Gastrocnemius medialis (tissue), 4 donors: ENCODE measurements around the gene SREK1IP1. TPM values are rescaled to one million over a fixed set of nuclear protein-coding genes. Genes with fewer than 3 reads are reported as not detected.

Source experiments
- ATAC-seq, 2 donors: fragments of 150-250 bp; one replicate each; pipeline ENCODE4 v1.9.1; 2016
- DNase-seq, 2 donors: peaks; one replicate each; pipeline ENCODE4 v3.0.0-alpha.2; 2019
- H3K27ac ChIP-seq, 4 donors: fragments of 200-600 bp; sonication (generic); 1 replicate in 1 of 4; 2 replicates in 3 of 4; pipeline ENCODE4 v1.5.1; 2016 to 2018; ENCODE audit warnings: mild to moderate bottlenecking in 2 of 4, moderate library complexity in 1 of 4
- H3K27me3 ChIP-seq, 3 donors: fragments of 200-600 bp; sonication (generic) in 2 of 3; 1 replicate in 1 of 3; 2 replicates in 2 of 3; pipeline versions ENCODE4 v1.5.1 to v1.6.0; 2016 to 2019; ENCODE audit warnings: mild to moderate bottlenecking in 1 of 3, moderate library complexity in 1 of 3
- H3K36me3 ChIP-seq, 2 donors: fragments of 200-600 bp; sonication (generic) in 1 of 2; one replicate each; pipeline ENCODE4 v1.5.1; 2017 to 2018
- H3K4me1 ChIP-seq, 2 donors: fragments of 200-600 bp; sonication (generic) in 1 of 2; one replicate each; pipeline ENCODE4 v1.5.1; 2016 to 2017; ENCODE audit warnings: mild to moderate bottlenecking in 2 of 2
- H3K4me3 ChIP-seq, 4 donors: fragments of 200-600 bp; sonication (generic) in 3 of 4; 1 replicate in 1 of 4; 2 replicates in 3 of 4; pipeline ENCODE4 v1.5.1; 2016 to 2019; ENCODE audit warnings: mild to moderate bottlenecking in 2 of 4
- H3K9me3 ChIP-seq, 3 donors: fragments of 200-600 bp; sonication (generic) in 2 of 3; 1 replicate in 1 of 3; 2 replicates in 2 of 3; pipeline ENCODE4 v1.5.1; 2016 to 2019
- POLR2A ChIP-seq, 2 donors: fragments of 450-650 bp; IDR thresholded peaks; one replicate each; pipeline ENCODE4 v1.6.1; 2017; ENCODE audit warnings: antibody characterized with exemption in 2 of 2, mild to moderate bottlenecking in 2 of 2, moderate library complexity in 2 of 2
- in situ Hi-C, 4 donors: fragments of 200-750 bp; cut with MboI; loops; one replicate each; pipeline versions ENCODE4 v1.15.0 to v1.8.0; 2017; ENCODE audit warnings: low sequenced_read_pairs in 4 of 4
- intact Hi-C: fragments of 100-400 bp; cut with DNase I; formaldehyde crosslinking; loops from one replicate; pipeline ENCODE4 v1.15.1; 2023; ENCODE audit warnings: low total_unique reads
- total RNA-seq, 4 donors: library from RNA; depleted of rRNA; stranded (reverse); fragments of >200 nt; gene quantifications; one replicate each; pipeline versions ENCODE4 v1.1.0 to v1.2.3, GENCODE V29; 2016
- TF ChIP-seq, protein P1 (sequence below), 5 experiments: fragments of 450-650 bp in 3 of 5; fragments of 200-600 bp in 2 of 5; sonication (generic) in 2 of 5; IDR thresholded peaks in 4 of 5; conservative IDR thresholded peaks in 1 of 5; 1 replicate in 4 of 5; 2 replicates in 1 of 5; pipeline ENCODE4 v1.5.1; 2016 to 2019; ENCODE audit warnings: antibody characterized with exemption in 5 of 5, mild to moderate bottlenecking in 3 of 5, moderate library complexity in 3 of 5

Gene SREK1IP1
- total RNA-seq, 4 donors from 2014 or later: 2.7 to 7.0 (median 3.9) TPM

DNA sequence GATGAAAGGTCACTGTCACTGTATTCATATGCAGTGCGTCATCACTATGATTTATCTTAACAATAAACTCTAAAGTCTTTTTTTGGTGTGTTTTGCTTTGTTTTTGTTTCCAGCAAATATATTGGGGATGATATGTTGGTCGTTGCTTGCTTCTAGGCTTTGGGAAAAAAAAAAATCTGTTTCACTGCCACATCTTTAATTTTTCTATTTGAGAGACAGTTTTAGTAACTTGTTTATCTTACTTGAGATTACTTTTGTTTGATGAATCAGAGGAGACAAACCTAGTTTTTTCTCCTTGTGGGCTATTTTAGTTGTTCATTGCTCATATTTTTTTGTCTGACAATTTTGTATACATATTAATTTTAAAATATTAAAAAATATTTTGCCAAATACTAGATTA is 19.7 kb upstream of the SREK1IP1 start:
- no peaks in the 10 kb centered on the region for H3K4me1 ChIP-seq
- in situ Hi-C loops: loop anchor here in 3 of 4 donors (5.0 kb wide), 1 partner anchor 156 kb away; no protein-coding TSS in a partner anchor
- H3K4me3 ChIP-seq: no peak overlapping the region
- no peak overlapping the region for H3K27ac ChIP-seq
- no peaks in the 10 kb centered on the region for H3K9me3 ChIP-seq
- ATAC-seq (no peak), DNase-seq (no peak)
- H3K27me3 ChIP-seq: no peaks in the 10 kb centered on the region
- H3K36me3 ChIP-seq: peaks cover 0 to 8% of the 10 kb centered on the region in 2 donors
- intact Hi-C loops: loop anchor here (10.0 kb wide), 1 partner anchor 643 kb away; no protein-coding TSS in a partner anchor
- no peak for TF ChIP-seq POLR2A (IDR thresholded peaks at IDR 0.05)
- TF ChIP-seq, protein P1, sequence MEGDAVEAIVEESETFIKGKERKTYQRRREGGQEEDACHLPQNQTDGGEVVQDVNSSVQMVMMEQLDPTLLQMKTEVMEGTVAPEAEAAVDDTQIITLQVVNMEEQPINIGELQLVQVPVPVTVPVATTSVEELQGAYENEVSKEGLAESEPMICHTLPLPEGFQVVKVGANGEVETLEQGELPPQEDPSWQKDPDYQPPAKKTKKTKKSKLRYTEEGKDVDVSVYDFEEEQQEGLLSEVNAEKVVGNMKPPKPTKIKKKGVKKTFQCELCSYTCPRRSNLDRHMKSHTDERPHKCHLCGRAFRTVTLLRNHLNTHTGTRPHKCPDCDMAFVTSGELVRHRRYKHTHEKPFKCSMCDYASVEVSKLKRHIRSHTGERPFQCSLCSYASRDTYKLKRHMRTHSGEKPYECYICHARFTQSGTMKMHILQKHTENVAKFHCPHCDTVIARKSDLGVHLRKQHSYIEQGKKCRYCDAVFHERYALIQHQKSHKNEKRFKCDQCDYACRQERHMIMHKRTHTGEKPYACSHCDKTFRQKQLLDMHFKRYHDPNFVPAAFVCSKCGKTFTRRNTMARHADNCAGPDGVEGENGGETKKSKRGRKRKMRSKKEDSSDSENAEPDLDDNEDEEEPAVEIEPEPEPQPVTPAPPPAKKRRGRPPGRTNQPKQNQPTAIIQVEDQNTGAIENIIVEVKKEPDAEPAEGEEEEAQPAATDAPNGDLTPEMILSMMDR (IDR thresholded peaks at IDR 0.05 in 4 of 5, conservative IDR thresholded peaks at IDR 0.05 in 1 of 5): no peak

DNA sequence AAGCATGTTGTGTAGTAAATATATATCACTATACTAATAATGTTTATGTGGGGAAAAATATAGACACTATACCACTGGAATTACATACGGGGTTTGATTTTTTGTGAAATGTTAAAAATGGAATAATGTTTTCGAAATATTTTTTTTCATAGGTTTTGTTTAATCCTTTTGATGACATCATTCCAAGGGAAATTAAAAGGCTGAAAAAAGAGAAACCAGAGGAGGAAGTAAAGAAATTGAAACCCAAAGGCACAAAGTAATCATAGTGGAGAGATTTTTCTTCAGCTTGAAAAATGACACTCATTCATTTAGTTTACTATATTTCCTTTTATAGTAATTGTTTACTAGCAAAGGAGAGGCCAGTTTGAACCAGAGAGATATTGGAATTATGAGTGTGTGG is 17.9 kb upstream of the SREK1IP1 start:
- no peak for DNase-seq
- in situ Hi-C loops (loop anchor here in 3 of 4 donors (5.0 kb wide), 1 partner anchor 154 kb away; no protein-coding TSS in a partner anchor), intact Hi-C loops (loop anchor here (10.0 kb wide), 1 partner anchor 642 kb away; no protein-coding TSS in a partner anchor)
- H3K27me3 ChIP-seq: no peaks in the 10 kb centered on the region
- ATAC-seq: no peak
- H3K4me1 ChIP-seq: no peaks in the 10 kb centered on the region
- no peak overlapping the region for H3K27ac ChIP-seq
- TF ChIP-seq, protein P1 (IDR thresholded peaks at IDR 0.05 in 4 of 5, conservative IDR thresholded peaks at IDR 0.05 in 1 of 5): no peak
- TF ChIP-seq POLR2A (IDR thresholded peaks at IDR 0.05): no peak
- H3K9me3 ChIP-seq: no peaks in the 10 kb centered on the region
- no peak overlapping the region for H3K4me3 ChIP-seq
- peaks cover 0 to 8% of the 10 kb centered on the region in 2 donors for H3K36me3 ChIP-seq

DNA sequence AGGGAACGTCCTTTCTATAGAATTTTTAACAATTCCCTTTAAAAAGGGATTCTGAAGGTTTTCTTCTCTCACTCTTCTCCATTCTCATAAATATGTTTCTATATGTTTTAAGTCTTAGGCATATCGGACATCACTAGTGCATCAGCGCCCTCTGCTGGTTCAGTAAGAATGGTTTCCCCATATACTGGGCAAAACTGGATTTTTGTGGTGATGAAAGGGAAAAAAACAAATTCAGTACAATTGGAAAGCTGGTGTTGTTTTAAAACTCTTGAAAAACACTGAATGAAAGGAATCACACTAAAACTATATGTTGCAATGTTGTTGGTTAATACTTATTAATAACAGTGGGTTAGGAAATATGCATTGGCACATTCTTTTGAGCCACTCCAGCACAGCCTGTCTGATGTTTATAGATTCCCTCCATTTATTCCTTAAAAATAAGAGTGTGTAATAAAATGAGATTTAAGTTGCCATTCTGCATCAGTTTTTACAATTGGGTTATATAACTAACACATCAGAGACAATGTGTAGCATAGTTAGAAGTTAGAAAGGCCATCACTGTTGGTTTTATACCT is 16.0 kb upstream of the SREK1IP1 start:
- intact Hi-C loops: loop anchor here (1.0 to 10.0 kb wide), 2 partner anchors 149 to 640 kb away; no protein-coding TSS in a partner anchor
- TF ChIP-seq, protein P1 (IDR thresholded peaks at IDR 0.05 in 4 of 5, conservative IDR thresholded peaks at IDR 0.05 in 1 of 5): peak; percentile 73 to 84 (median 78)
- TF ChIP-seq POLR2A (IDR thresholded peaks at IDR 0.05): no peak
- H3K36me3 ChIP-seq: peaks cover 0 to 8% of the 10 kb centered on the region in 2 donors
- no peak overlapping the region for H3K27ac ChIP-seq
- ATAC-seq: peak; percentile 52 to 81
- H3K27me3 ChIP-seq: no peaks in the 10 kb centered on the region
- no peak overlapping the region for H3K4me3 ChIP-seq
- H3K4me1 ChIP-seq: no peaks in the 10 kb centered on the region
- in situ Hi-C loops: loop anchor here (5.0 kb wide), 2 partner anchors 147 to 152 kb away; no protein-coding TSS in a partner anchor
- H3K9me3 ChIP-seq: no peaks in the 10 kb centered on the region
- peak; percentile 18 to 47 for DNase-seq

DNA sequence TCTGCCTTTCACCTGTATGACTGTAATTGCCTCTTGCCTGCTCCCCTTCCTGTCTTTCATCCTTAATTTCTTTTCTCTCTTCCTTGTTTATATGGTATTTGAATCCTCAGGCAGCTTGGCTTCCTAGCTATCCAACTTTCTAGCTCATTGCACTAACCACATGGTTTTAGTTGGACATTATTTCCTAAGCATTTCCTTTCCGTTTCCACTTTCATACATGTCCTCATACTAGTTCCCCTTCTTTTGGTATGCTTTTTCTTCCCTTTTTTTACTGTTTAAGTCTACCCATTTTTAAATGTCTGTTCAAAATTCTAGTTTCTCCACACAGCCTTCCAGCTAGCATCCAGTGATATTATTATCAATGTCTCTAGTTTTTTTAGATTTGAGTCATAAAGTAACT is 6.8 kb upstream of the SREK1IP1 start:
- no peak overlapping the region for H3K27ac ChIP-seq
- no peaks in the 10 kb centered on the region for H3K27me3 ChIP-seq
- in situ Hi-C loops (no loop called here), intact Hi-C loops (no loop called here)
- DNase-seq: no peak
- no peaks in the 10 kb centered on the region for H3K36me3 ChIP-seq
- no peak for TF ChIP-seq POLR2A (IDR thresholded peaks at IDR 0.05)
- TF ChIP-seq, protein P1 (IDR thresholded peaks at IDR 0.05 in 4 of 5, conservative IDR thresholded peaks at IDR 0.05 in 1 of 5): no peak
- no peak for ATAC-seq
- H3K4me3 ChIP-seq: no peak overlapping the region
- peaks cover 9 to 12% of the 10 kb centered on the region in 2 donors for H3K4me1 ChIP-seq
- H3K9me3 ChIP-seq: no peaks in the 10 kb centered on the region
